ENCODE measurements around the gene PTPN14. TPM values are rescaled to one million over a fixed set of nuclear protein-coding genes. Genes with fewer than 3 reads are reported as not detected.
A peak's percentile ranks its signal among the peaks of the same experiment; 100 is the strongest.

The PTPN14 gene
- total RNA-seq, 1 donor from 2014 or later = 24.6 TPM

DNA sequence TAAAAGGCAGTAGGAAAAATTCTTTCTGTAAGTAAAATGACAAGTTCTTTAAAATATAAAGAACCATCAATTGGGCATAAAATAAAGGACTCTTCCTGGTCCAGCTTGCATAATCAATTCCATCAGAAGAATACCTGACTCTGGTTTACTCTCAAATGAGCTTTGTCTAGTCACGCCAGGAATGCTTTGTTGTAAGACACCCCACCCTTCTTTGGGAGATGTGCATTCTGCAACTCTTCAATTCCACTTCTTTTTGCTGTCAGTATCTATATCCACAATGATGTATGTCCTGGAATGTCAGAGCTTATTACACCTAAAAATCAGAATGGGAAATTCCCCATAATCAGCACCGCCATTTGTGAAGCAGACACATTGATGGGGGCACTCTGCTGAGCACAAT, 76.1 kb downstream of the PTPN14 start:
- H3K4me3 ChIP-seq (ENCODE audit: low read depth, low read length) = peak overlapping the region; percentile 50
- TF ChIP-seq, protein P1, sequence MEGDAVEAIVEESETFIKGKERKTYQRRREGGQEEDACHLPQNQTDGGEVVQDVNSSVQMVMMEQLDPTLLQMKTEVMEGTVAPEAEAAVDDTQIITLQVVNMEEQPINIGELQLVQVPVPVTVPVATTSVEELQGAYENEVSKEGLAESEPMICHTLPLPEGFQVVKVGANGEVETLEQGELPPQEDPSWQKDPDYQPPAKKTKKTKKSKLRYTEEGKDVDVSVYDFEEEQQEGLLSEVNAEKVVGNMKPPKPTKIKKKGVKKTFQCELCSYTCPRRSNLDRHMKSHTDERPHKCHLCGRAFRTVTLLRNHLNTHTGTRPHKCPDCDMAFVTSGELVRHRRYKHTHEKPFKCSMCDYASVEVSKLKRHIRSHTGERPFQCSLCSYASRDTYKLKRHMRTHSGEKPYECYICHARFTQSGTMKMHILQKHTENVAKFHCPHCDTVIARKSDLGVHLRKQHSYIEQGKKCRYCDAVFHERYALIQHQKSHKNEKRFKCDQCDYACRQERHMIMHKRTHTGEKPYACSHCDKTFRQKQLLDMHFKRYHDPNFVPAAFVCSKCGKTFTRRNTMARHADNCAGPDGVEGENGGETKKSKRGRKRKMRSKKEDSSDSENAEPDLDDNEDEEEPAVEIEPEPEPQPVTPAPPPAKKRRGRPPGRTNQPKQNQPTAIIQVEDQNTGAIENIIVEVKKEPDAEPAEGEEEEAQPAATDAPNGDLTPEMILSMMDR (conservative IDR thresholded peaks at IDR 0.05; ENCODE audit: low read depth, low read length) = no peak
- DNase-seq (ENCODE audit: low read depth) = no peak

DNA sequence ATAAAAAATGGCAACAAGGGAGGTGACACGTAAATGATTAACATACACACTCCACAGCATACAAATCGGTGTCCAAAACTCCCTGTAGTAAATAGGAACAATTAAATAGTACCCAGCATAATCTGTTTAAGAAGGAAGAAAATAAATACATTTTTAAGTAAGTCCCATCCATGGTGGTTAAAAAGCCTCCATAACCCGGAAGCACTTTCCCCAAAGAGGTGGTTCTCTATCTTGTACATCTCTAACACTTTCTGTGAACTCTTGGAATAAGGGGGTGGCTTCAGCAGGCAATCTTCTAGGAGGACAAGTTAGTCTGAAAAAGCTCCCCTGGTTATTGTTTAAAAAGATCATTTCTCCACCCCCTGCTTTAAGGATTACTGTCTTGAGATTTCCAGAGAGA, 76.9 kb downstream of the PTPN14 start:
- no peak for DNase-seq (ENCODE audit: low read depth)
- peak overlapping the region; percentile 50 for H3K4me3 ChIP-seq (ENCODE audit: low read depth, low read length)
- TF ChIP-seq, protein P1 (conservative IDR thresholded peaks at IDR 0.05; ENCODE audit: low read depth, low read length) = no peak

DNA sequence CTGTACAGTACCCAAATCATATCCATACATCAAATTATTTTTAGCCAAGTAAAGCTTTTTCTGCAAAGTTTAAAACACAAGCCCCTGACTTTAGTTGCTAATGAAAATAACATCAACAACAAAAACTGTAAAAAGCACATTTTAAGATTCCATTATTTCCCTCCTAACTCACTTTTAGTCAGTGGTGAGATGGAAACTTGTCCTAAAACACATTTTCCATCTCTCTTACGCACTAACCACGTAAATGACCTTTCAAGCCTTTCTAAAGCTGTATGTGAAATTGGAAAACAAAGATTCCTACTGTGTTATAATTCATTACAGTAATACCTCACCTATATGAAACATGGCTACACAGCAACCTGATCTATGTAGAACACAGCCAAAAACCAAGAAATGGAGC, 77.5 kb downstream of the PTPN14 start:
- peak overlapping the region; percentile 50 for H3K4me3 ChIP-seq (ENCODE audit: low read depth, low read length)
- TF ChIP-seq, protein P1 (conservative IDR thresholded peaks at IDR 0.05; ENCODE audit: low read depth, low read length) = no peak
- no peak for DNase-seq (ENCODE audit: low read depth)

DNA sequence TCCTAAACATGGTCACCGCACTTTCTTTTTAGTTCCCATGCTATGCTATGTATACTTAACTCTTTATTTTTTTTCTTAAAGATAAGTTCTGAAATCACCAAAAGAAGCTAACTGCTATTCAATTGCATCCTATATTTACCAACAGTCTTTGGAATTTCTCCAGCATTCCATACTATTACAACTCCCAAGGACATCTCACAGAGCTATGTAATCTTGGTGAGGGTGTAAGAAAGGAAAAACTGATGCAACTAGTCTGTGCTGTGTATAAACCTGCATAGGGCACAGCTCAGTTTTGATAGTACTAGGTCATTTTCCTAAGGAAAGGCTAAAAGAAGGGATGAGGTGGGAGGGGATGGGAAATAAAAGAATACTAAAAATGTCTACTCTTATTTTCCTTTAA, 78.0 kb downstream of the PTPN14 start:
- no peak for DNase-seq (ENCODE audit: low read depth)
- TF ChIP-seq, protein P1 (conservative IDR thresholded peaks at IDR 0.05; ENCODE audit: low read depth, low read length) = no peak
- no peak overlapping the region for H3K4me3 ChIP-seq (ENCODE audit: low read depth, low read length)

DNA sequence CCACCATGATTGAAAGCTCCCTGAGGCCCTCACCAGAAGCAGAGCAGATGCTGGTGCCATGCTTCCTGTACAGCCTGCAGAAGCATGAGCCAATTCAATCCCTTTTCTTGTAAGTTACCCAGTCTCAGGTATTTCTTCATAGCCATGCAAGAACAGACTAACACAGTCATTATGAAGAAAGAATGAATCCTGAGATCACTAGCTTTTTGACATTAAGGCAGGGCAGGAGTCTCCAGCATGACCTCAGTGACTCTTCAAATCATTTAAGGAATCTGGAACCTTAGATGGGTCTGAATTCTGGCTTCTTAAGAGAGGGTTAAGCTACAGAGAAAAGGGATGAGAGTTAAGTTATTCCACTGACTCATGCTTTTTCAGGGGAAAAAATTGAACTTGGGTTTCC, 79.0 kb downstream of the PTPN14 start:
- TF ChIP-seq, protein P1 (conservative IDR thresholded peaks at IDR 0.05; ENCODE audit: low read depth, low read length) = no peak
- no peak for DNase-seq (ENCODE audit: low read depth)
- no peak overlapping the region for H3K4me3 ChIP-seq (ENCODE audit: low read depth, low read length)

DNA sequence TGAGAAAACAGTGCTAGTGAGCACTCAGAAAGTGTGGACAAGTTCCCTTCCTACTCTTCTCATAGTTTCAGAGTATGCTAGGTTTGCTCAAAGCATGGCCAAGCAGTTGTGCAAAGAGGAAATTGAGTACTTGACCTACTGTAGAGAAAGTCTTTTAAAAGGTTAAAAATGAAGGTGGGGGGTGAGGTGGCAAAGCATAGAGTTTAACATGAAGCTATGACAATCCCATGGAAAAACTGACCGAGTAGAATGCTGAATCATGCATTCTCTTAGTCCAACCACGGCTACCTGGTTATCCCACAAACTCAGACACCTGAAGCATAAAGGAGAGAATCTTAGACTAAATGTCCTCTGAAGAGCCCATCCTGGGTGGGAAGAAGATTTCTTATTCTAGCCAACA, 79.9 kb downstream of the PTPN14 start:
- H3K4me3 ChIP-seq (ENCODE audit: low read depth, low read length) = no peak overlapping the region
- no peak for DNase-seq (ENCODE audit: low read depth)
- TF ChIP-seq, protein P1 (conservative IDR thresholded peaks at IDR 0.05; ENCODE audit: low read depth, low read length) = no peak

DNA sequence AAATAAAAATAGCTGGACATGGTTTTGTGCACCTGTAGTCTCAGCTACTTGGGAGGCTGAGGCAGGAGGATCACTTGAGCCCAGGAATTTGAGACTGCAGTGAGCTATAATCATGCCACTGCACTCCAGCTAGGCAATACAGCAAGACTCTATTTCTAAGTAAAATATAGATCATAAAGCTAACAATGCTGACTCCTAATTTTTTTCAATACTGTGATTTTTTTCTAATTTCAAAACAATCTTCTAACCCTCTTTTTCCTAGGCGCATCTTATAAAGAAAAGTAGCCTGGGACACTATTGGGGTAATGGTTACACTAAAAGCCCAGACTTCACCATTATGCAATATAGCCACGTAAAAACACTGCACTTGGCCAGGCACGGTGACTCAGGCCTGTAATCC, 81.3 kb downstream of the PTPN14 start:
- TF ChIP-seq, protein P1 (conservative IDR thresholded peaks at IDR 0.05; ENCODE audit: low read depth, low read length) = no peak
- no peak overlapping the region for H3K4me3 ChIP-seq (ENCODE audit: low read depth, low read length)
- DNase-seq (ENCODE audit: low read depth) = no peak

Measured in epithelial cell of proximal tubule (primary cell).